Liver (tissue), 3 donors: Measurements from ENCODE around the gene RAN.

Experiments
- CTCF ChIP-seq: fragments of 150-350 bp; IDR thresholded peaks from 2 replicates; pipeline ENCODE4 v1.5.1; 2017; ENCODE audit warnings: improper control_type of control experiment, low read depth, low read length; ENCODE audit not compliant: missing input control
- GABPA ChIP-seq, 2 donors: IDR thresholded peaks in 1 of 2; conservative IDR thresholded peaks in 1 of 2; 2 replicates each; pipeline ENCODE4 v1.6.1; 2016; ENCODE audit warnings: antibody characterized with exemption in 2 of 2, mild to moderate bottlenecking in 1 of 2, moderate library complexity in 1 of 2
- JUND ChIP-seq, 2 donors: IDR thresholded peaks; 2 replicates each; pipeline ENCODE4 v1.6.1; 2016; ENCODE audit warnings: antibody characterized with exemption in 2 of 2
- RAD21 ChIP-seq, 2 donors: IDR thresholded peaks; 2 replicates each; pipeline ENCODE4 v1.6.1; 2016; ENCODE audit warnings: antibody characterized with exemption in 2 of 2, mild to moderate bottlenecking in 2 of 2
- RXRA ChIP-seq, 2 donors: IDR thresholded peaks; 2 replicates each; pipeline ENCODE4 v1.6.1; 2017 to 2018; ENCODE audit warnings: antibody characterized with exemption in 2 of 2, mild to moderate bottlenecking in 1 of 2
- SP1 ChIP-seq: IDR thresholded peaks from 2 replicates; pipeline ENCODE4 v1.6.1; 2018; ENCODE audit warnings: antibody characterized with exemption, mild to moderate bottlenecking
- TAF1 ChIP-seq: conservative IDR thresholded peaks from 2 replicates; pipeline ENCODE4 v1.6.1; 2016; ENCODE audit warnings: antibody characterized with exemption, mild to moderate bottlenecking
- TF ChIP-seq, protein P1 (sequence below): IDR thresholded peaks from 2 replicates; pipeline ENCODE4 v1.6.1; 2016; ENCODE audit warnings: antibody characterized with exemption
- TF ChIP-seq, protein P2 (sequence below): IDR thresholded peaks from 2 replicates; pipeline ENCODE4 v1.6.1; 2016; ENCODE audit warnings: antibody characterized with exemption, mild to moderate bottlenecking
- donor health status: healthy.
- donor health status: healthy.

- TF ChIP-seq, protein P1, sequence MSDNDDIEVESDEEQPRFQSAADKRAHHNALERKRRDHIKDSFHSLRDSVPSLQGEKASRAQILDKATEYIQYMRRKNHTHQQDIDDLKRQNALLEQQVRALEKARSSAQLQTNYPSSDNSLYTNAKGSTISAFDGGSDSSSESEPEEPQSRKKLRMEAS: no peak
- TF ChIP-seq TAF1 (no peak), CTCF (no peak), JUND (IDR thresholded peaks at IDR 0.05) (no peak), RXRA (IDR thresholded peaks at IDR 0.05) (peak in 1 of 2 donors; percentile 38), RAD21 (IDR thresholded peaks at IDR 0.05) (no peak), GABPA (IDR thresholded peaks at IDR 0.05 in 1 of 2, conservative IDR thresholded peaks at IDR 0.05 in 1 of 2) (no peak), SP1 (no peak)
- TF ChIP-seq, protein P2, sequence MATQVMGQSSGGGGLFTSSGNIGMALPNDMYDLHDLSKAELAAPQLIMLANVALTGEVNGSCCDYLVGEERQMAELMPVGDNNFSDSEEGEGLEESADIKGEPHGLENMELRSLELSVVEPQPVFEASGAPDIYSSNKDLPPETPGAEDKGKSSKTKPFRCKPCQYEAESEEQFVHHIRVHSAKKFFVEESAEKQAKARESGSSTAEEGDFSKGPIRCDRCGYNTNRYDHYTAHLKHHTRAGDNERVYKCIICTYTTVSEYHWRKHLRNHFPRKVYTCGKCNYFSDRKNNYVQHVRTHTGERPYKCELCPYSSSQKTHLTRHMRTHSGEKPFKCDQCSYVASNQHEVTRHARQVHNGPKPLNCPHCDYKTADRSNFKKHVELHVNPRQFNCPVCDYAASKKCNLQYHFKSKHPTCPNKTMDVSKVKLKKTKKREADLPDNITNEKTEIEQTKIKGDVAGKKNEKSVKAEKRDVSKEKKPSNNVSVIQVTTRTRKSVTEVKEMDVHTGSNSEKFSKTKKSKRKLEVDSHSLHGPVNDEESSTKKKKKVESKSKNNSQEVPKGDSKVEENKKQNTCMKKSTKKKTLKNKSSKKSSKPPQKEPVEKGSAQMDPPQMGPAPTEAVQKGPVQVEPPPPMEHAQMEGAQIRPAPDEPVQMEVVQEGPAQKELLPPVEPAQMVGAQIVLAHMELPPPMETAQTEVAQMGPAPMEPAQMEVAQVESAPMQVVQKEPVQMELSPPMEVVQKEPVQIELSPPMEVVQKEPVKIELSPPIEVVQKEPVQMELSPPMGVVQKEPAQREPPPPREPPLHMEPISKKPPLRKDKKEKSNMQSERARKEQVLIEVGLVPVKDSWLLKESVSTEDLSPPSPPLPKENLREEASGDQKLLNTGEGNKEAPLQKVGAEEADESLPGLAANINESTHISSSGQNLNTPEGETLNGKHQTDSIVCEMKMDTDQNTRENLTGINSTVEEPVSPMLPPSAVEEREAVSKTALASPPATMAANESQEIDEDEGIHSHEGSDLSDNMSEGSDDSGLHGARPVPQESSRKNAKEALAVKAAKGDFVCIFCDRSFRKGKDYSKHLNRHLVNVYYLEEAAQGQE: no peak
These were observed 39.2 kb upstream of the RAN start for GRCh38 chr12:130832561-130833209.
